SK-N-SH treated with all-trans-retinoic acid at 6 μM for 48 hours (cell line): ENCODE data around the gene NUP210.

Experiments
- ATAC-seq: fragments of 200-7000 bp; cut with Tn5 transposase; 3 replicates; pipeline ENCODE4 v1.9.1; 2020; ENCODE audit warnings: mild to moderate bottlenecking, moderate library complexity
- ARNTL ChIP-seq: fragments of 450-650 bp; formaldehyde crosslinking; IDR thresholded peaks from 2 replicates; pipeline ENCODE4 v1.5.0; 2020; ENCODE audit warnings: low read depth, mild to moderate bottlenecking, moderate library complexity, borderline replicate concordance
- BACH2 ChIP-seq: fragments of 250-450 bp; sonication (Bioruptor Pico); IDR thresholded peaks from 2 replicates; pipeline ENCODE4 v1.9.0; 2021; ENCODE audit warnings: mild to moderate bottlenecking, borderline replicate concordance
- CREB5 ChIP-seq: fragments of 250-450 bp; sonication (Bioruptor Pico); IDR thresholded peaks from 2 replicates; pipeline ENCODE4 v1.5.1; 2020; ENCODE audit warnings: low read depth, mild to moderate bottlenecking, moderate library complexity
- CSRNP3 ChIP-seq: fragments of 250-450 bp; sonication (Bioruptor Pico); IDR thresholded peaks from 2 replicates; pipeline ENCODE4 v1.5.1; 2021; ENCODE audit warnings: mild to moderate bottlenecking, moderate library complexity
- ESRRG ChIP-seq: fragments of 250-450 bp; sonication (Bioruptor Pico); IDR thresholded peaks from 2 replicates; pipeline ENCODE4 v1.6.1; 2021; ENCODE audit warnings: mild to moderate bottlenecking
- GLIS3 ChIP-seq: fragments of 250-450 bp; sonication (Bioruptor Pico); IDR thresholded peaks from 2 replicates; pipeline ENCODE4 v1.5.0; 2020; ENCODE audit warnings: mild to moderate bottlenecking, moderate library complexity
- ISL1 ChIP-seq: fragments of 250-450 bp; sonication (Bioruptor Pico); IDR thresholded peaks from 2 replicates; pipeline ENCODE4 v2.1.2; 2022; ENCODE audit warnings: mild to moderate bottlenecking, moderate library complexity
- PATZ1 ChIP-seq: fragments of 250-450 bp; sonication (Bioruptor Pico); IDR thresholded peaks from 2 replicates; pipeline ENCODE4 v1.8.0; 2020; ENCODE audit warnings: mild to moderate bottlenecking, moderate library complexity, borderline replicate concordance
- POU6F1 ChIP-seq: fragments of 250-450 bp; sonication (Bioruptor Pico); IDR thresholded peaks from 2 replicates; pipeline ENCODE4 v1.8.0; 2021; ENCODE audit warnings: low read depth, mild to moderate bottlenecking, moderate library complexity, borderline replicate concordance
- PPARA ChIP-seq: fragments of 250-450 bp; sonication (Bioruptor Pico); IDR thresholded peaks from 2 replicates; pipeline ENCODE4 v1.5.0; 2020; ENCODE audit warnings: mild to moderate bottlenecking, borderline replicate concordance
- RARB ChIP-seq: fragments of 250-450 bp; sonication (Bioruptor Pico); IDR thresholded peaks from 2 replicates; pipeline ENCODE4 v1.8.0; 2021; ENCODE audit warnings: mild to moderate bottlenecking, moderate library complexity
- SNAI2 ChIP-seq: fragments of 250-450 bp; sonication (Bioruptor Pico); IDR thresholded peaks from 2 replicates; pipeline ENCODE4 v1.5.0; 2020; ENCODE audit warnings: mild to moderate bottlenecking, moderate library complexity
- TCF4 ChIP-seq: fragments of 250-450 bp; sonication (Bioruptor Pico); IDR thresholded peaks from 2 replicates; pipeline ENCODE4 v1.8.0; 2021; ENCODE audit warnings: mild to moderate bottlenecking, moderate library complexity, borderline replicate concordance
- TOX ChIP-seq: fragments of 250-450 bp; sonication (Bioruptor Pico); IDR thresholded peaks from 2 replicates; pipeline ENCODE4 v1.8.0; 2021; ENCODE audit warnings: mild to moderate bottlenecking, moderate library complexity, borderline replicate concordance
- ZC3H10 ChIP-seq: fragments of 250-450 bp; sonication (Bioruptor Pico); IDR thresholded peaks from 2 replicates; pipeline ENCODE4 v1.5.1; 2021; ENCODE audit warnings: mild to moderate bottlenecking, moderate library complexity
- ZFP3 ChIP-seq: fragments of 250-450 bp; sonication (Bioruptor Pico); IDR thresholded peaks from 2 replicates; pipeline ENCODE4 v1.5.0; 2020; ENCODE audit warnings: mild to moderate bottlenecking, moderate library complexity
- ZFP30 ChIP-seq: fragments of 450-650 bp; formaldehyde crosslinking; IDR thresholded peaks from 2 replicates; pipeline ENCODE4 v1.5.0; 2022; ENCODE audit warnings: mild to moderate bottlenecking, moderate library complexity
- ZNF70 ChIP-seq: fragments of 450-650 bp; formaldehyde crosslinking; IDR thresholded peaks from 2 replicates; pipeline ENCODE4 v1.5.0; 2020; ENCODE audit warnings: mild to moderate bottlenecking, moderate library complexity
- ZNF8 ChIP-seq: fragments of 450-650 bp; formaldehyde crosslinking; IDR thresholded peaks from 2 replicates; pipeline ENCODE4 v1.5.0; 2020; ENCODE audit warnings: mild to moderate bottlenecking, moderate library complexity

The NUP210 gene

GRCh38 chr3:13347390-13347950 is 72.7 kb downstream of the NUP210 start:
- TF ChIP-seq RARB (CRISPR knock-in tag) (no peak), SNAI2 (CRISPR knock-in tag) (no peak), BACH2 (CRISPR knock-in tag) (no peak), ARNTL (CRISPR knock-in tag) (no peak), ZFP30 (CRISPR knock-in tag) (no peak), CREB5 (CRISPR knock-in tag) (no peak), POU6F1 (CRISPR knock-in tag) (no peak), ESRRG (CRISPR knock-in tag) (no peak), GLIS3 (no peak), ZNF70 (CRISPR knock-in tag) (no peak), TOX (CRISPR knock-in tag) (no peak), ZFP3 (no peak), PPARA (CRISPR knock-in tag) (no peak), ISL1 (no peak), TCF4 (CRISPR knock-in tag) (no peak), CSRNP3 (no peak), ZC3H10 (CRISPR knock-in tag) (no peak), ZNF8 (CRISPR knock-in tag) (no peak)
- no peak for ATAC-seq

- no peak for TF ChIP-seq CSRNP3
- TF ChIP-seq RARB (CRISPR knock-in tag), result no peak
- no peak for TF ChIP-seq ZNF70 (CRISPR knock-in tag)
- no peak for TF ChIP-seq ARNTL (CRISPR knock-in tag)
- no peak for TF ChIP-seq PATZ1 (CRISPR knock-in tag)
- TF ChIP-seq CREB5 (CRISPR knock-in tag), result no peak
- TF ChIP-seq TCF4 (CRISPR knock-in tag), result no peak
- TF ChIP-seq POU6F1 (CRISPR knock-in tag), result no peak
- TF ChIP-seq BACH2 (CRISPR knock-in tag), result no peak
- TF ChIP-seq TOX (CRISPR knock-in tag), result no peak
- no peak for TF ChIP-seq SNAI2 (CRISPR knock-in tag)
- no peak for TF ChIP-seq ZNF8 (CRISPR knock-in tag)
- no peak for ATAC-seq
These were observed 73.4 kb downstream of the NUP210 start for GRCh38 chr3:13346481-13347389.
